ENCODE data around the gene RIOX2. TPM values are rescaled to one million over a fixed set of nuclear protein-coding genes. Genes with fewer than 3 reads are reported as not detected.

RIOX2 gene
- total and polyA plus RNA-seq, 2 of the 13 experiments (the other 11 are each of a cell fraction or from before 2014, with no cell fraction given) = 19.9 to 43.3 TPM

DNA sequence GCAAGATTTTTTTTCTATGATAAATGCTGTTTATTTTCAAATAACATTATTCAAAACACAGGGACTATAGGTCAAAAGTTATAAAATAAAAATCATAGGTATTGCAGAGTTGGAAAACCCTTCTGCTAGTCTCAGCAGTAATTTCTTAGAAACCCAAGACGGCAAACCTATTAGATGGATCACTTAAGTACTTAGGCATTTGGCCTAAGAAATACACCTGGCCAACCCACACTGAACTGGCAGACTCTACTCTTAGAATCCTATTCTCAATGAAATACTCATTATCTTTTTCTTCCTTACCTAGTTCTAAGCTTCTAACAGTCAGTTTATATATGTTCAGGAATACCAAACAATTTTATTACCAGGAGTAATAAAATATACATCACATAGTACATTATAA is 30.5 kb upstream of the RIOX2 start:
- Histone ChIP-seq H3K36me3 (replicated peaks in 1 of 2; ENCODE audit: control insufficient read depth in 1 of 2, insufficient read depth in 2 of 2, low read length in 2 of 2) (no peaks in the 10 kb centered on the region), H3K79me2 (ENCODE audit: insufficient read depth, low read length) (no peaks in the 10 kb centered on the region), H2AFZ (ENCODE audit: low read length) (no peak overlapping the region), H3K4me2 (ENCODE audit: low read depth, low read length) (no peak overlapping the region), H3K9ac (ENCODE audit: insufficient read depth, low read depth, low read length) (no peak overlapping the region), H3K9me3 (ENCODE audit: low read length) (no peaks in the 10 kb centered on the region), H4K20me1 (ENCODE audit: insufficient read depth, low read length) (no peaks in the 10 kb centered on the region), H3K27ac (ENCODE audit: extremely low read length, insufficient read depth, low read length) (no peak overlapping the region), H3K4me3 (replicated peaks in 1 of 3; ENCODE audit: insufficient read depth in 1 of 3, low read depth in 2 of 3, low read length in 3 of 3) (no peak overlapping the region), H3K4me1 (ENCODE audit: insufficient read depth, low read length) (peaks cover 17% of the 10 kb centered on the region; the same call in 1 of the 2 replicates), H3K27me3 (ENCODE audit: control insufficient read depth in 1 of 2, insufficient read depth in 2 of 2, low read length in 2 of 2) (no peaks in the 10 kb centered on the region)
- WGBS (ENCODE audit: low lambda C conversion rate) = 100% methylated on average over 1 of the region's 1 CpG
- intact Hi-C loops (cut with micrococcal nuclease; ENCODE audit: unreplicated experiment) (no loop called here), in situ Hi-C loops (cut with HindIII; ENCODE audit: extremely low pct_ligation_motif_present, low pct_unique_long_range_greater_than_20kb) (no loop called here)
- FAIRE-seq (no peak), DNase-seq (ENCODE audit: low spot score) (no peak), ATAC-seq (no peak)
- ChIA-PET CTCF (ENCODE audit: low intra/inter-chr PET ratio, low total read pairs) (no interaction called here), POLR2A (interaction anchor here (0.7 kb wide), 1 partner anchor 181 kb away, joined by 3 read pairs; the partner anchor contains the start of gene CRYBG3)
- no TSS peak for BruUV-seq (replicated peaks)
- TF ChIP-seq ZNF343 (CRISPR knock-in tag; IDR thresholded peaks at IDR 0.05) (no peak), HNRNPL (IDR thresholded peaks at IDR 0.05; ENCODE audit: low read depth, low read length) (no peak), RARG (CRISPR knock-in tag; IDR thresholded peaks at IDR 0.05; ENCODE audit: low read depth) (no peak), ZNF382 (CRISPR knock-in tag; IDR thresholded peaks at IDR 0.05; ENCODE audit: borderline replicate concordance) (no peak), SP4 (CRISPR knock-in tag; IDR thresholded peaks at IDR 0.05) (no peak), NKX3-1 (CRISPR knock-in tag; IDR thresholded peaks at IDR 0.05) (no peak), MLLT10 (CRISPR knock-in tag; IDR thresholded peaks at IDR 0.05) (no peak), LCORL (IDR thresholded peaks at IDR 0.05) (no peak), LCORL (CRISPR knock-in tag; IDR thresholded peaks at IDR 0.05) (no peak), ZNF616 (CRISPR knock-in tag; IDR thresholded peaks at IDR 0.05; ENCODE audit: low read depth) (no peak), NCOR1 (IDR thresholded peaks at IDR 0.05; ENCODE audit: borderline replicate concordance, low read length) (no peak), MYC (CRISPR knock-in tag; IDR thresholded peaks at IDR 0.05; ENCODE audit: borderline replicate concordance) (no peak), HIVEP1 (CRISPR knock-in tag; IDR thresholded peaks at IDR 0.05) (no peak), ZFP62 (CRISPR knock-in tag; IDR thresholded peaks at IDR 0.05) (no peak), ZNF253 (CRISPR knock-in tag; IDR thresholded peaks at IDR 0.05; ENCODE audit: borderline replicate concordance) (no peak)
- TF ChIP-seq, protein P1, sequence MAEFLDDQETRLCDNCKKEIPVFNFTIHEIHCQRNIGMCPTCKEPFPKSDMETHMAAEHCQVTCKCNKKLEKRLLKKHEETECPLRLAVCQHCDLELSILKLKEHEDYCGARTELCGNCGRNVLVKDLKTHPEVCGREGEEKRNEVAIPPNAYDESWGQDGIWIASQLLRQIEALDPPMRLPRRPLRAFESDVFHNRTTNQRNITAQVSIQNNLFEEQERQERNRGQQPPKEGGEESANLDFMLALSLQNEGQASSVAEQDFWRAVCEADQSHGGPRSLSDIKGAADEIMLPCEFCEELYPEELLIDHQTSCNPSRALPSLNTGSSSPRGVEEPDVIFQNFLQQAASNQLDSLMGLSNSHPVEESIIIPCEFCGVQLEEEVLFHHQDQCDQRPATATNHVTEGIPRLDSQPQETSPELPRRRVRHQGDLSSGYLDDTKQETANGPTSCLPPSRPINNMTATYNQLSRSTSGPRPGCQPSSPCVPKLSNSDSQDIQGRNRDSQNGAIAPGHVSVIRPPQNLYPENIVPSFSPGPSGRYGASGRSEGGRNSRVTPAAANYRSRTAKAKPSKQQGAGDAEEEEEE (CRISPR knock-in tag; IDR thresholded peaks at IDR 0.05; ENCODE audit: borderline replicate concordance) = no peak
- TF ChIP-seq, protein P2, sequence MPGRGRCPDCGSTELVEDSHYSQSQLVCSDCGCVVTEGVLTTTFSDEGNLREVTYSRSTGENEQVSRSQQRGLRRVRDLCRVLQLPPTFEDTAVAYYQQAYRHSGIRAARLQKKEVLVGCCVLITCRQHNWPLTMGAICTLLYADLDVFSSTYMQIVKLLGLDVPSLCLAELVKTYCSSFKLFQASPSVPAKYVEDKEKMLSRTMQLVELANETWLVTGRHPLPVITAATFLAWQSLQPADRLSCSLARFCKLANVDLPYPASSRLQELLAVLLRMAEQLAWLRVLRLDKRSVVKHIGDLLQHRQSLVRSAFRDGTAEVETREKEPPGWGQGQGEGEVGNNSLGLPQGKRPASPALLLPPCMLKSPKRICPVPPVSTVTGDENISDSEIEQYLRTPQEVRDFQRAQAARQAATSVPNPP (CRISPR knock-in tag; IDR thresholded peaks at IDR 0.05) = no peak
- TF ChIP-seq, protein P3, sequence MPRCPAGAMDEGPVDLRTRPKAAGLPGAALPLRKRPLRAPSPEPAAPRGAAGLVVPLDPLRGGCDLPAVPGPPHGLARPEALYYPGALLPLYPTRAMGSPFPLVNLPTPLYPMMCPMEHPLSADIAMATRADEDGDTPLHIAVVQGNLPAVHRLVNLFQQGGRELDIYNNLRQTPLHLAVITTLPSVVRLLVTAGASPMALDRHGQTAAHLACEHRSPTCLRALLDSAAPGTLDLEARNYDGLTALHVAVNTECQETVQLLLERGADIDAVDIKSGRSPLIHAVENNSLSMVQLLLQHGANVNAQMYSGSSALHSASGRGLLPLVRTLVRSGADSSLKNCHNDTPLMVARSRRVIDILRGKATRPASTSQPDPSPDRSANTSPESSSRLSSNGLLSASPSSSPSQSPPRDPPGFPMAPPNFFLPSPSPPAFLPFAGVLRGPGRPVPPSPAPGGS (CRISPR knock-in tag; IDR thresholded peaks at IDR 0.05) = no peak
- TF ChIP-seq, protein P4, sequence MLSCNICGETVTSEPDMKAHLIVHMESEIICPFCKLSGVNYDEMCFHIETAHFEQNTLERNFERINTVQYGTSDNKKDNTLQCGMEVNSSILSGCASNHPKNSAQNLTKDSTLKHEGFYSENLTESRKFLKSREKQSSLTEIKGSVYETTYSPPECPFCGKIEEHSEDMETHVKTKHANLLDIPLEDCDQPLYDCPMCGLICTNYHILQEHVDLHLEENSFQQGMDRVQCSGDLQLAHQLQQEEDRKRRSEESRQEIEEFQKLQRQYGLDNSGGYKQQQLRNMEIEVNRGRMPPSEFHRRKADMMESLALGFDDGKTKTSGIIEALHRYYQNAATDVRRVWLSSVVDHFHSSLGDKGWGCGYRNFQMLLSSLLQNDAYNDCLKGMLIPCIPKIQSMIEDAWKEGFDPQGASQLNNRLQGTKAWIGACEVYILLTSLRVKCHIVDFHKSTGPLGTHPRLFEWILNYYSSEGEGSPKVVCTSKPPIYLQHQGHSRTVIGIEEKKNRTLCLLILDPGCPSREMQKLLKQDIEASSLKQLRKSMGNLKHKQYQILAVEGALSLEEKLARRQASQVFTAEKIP (CRISPR knock-in tag; IDR thresholded peaks at IDR 0.05; ENCODE audit: borderline replicate concordance) = no peak

Data from HepG2 (cell line).